ENCODE measurements around the gene FBXO24.

Gene FBXO24

GRCh38 chr7:100576384-100576993 is 9.6 kb upstream of the FBXO24 start:
- Histone ChIP-seq H3K4me3 (ENCODE audit: low read length, poor library complexity, severe bottlenecking) (no peak overlapping the region), H2AFZ (ENCODE audit: low read length) (no peak overlapping the region), H3K4me2 (ENCODE audit: low read depth, low read length, poor library complexity, severe bottlenecking) (no peak overlapping the region), H3K36me3 (ENCODE audit: insufficient read depth, low read length) (peaks cover 68% of the 10 kb centered on the region; the same call in 1 of the 2 replicates), H3K4me1 (ENCODE audit: insufficient read depth, low read length, poor library complexity, severe bottlenecking) (peaks cover 3% of the 10 kb centered on the region), H3K79me2 (ENCODE audit: insufficient read depth, low read length) (peaks cover 16% of the 10 kb centered on the region; the same call in 1 of the 2 replicates), H3K27me3 (ENCODE audit: insufficient read depth, low read length, poor library complexity, severe bottlenecking) (no peaks in the 10 kb centered on the region), H3K9me3 (ENCODE audit: insufficient read depth, low read depth, low read length) (no peaks in the 10 kb centered on the region), H3F3A (ENCODE audit: low read depth) (no peaks in the 10 kb centered on the region), H4K20me1 (ENCODE audit: insufficient read depth, low read length, poor library complexity, severe bottlenecking) (peaks cover 7% of the 10 kb centered on the region), H3K9me2 (replicated peaks; ENCODE audit: low read depth, low read length) (no peaks in the 10 kb centered on the region), H3K9ac (ENCODE audit: low read depth, low read length, poor library complexity, severe bottlenecking) (no peak overlapping the region)
- TF ChIP-seq EZH2phosphoT487 (IDR thresholded peaks at IDR 0.05; ENCODE audit: borderline replicate concordance) (no peak), CTCF (conservative IDR thresholded peaks at IDR 0.05; ENCODE audit: low read length) (no peak)

- Histone ChIP-seq H3K79me2 (ENCODE audit: insufficient read depth, low read length) (peaks cover 22% of the 10 kb centered on the region), H3K36me3 (ENCODE audit: insufficient read depth, low read length) (peaks cover 74% of the 10 kb centered on the region; the same call in 1 of the 2 replicates), H3K9me2 (replicated peaks; ENCODE audit: low read depth, low read length) (no peaks in the 10 kb centered on the region), H2AFZ (ENCODE audit: low read length) (no peak overlapping the region), H3K4me3 (ENCODE audit: low read length, poor library complexity, severe bottlenecking) (no peak overlapping the region), H4K20me1 (ENCODE audit: insufficient read depth, low read length, poor library complexity, severe bottlenecking) (peaks cover 13% of the 10 kb centered on the region), H3K4me1 (ENCODE audit: insufficient read depth, low read length, poor library complexity, severe bottlenecking) (peaks cover 3% of the 10 kb centered on the region), H3K9me3 (ENCODE audit: insufficient read depth, low read depth, low read length) (no peaks in the 10 kb centered on the region), H3K9ac (ENCODE audit: low read depth, low read length, poor library complexity, severe bottlenecking) (no peak overlapping the region), H3K27me3 (ENCODE audit: insufficient read depth, low read length, poor library complexity, severe bottlenecking) (no peaks in the 10 kb centered on the region), H3K4me2 (ENCODE audit: low read depth, low read length, poor library complexity, severe bottlenecking) (no peak overlapping the region), H3F3A (ENCODE audit: low read depth) (no peaks in the 10 kb centered on the region)
- no peak for TF ChIP-seq EZH2phosphoT487 (IDR thresholded peaks at IDR 0.05; ENCODE audit: borderline replicate concordance)
- TF ChIP-seq CTCF (conservative IDR thresholded peaks at IDR 0.05; ENCODE audit: low read length), result no peak
Observed at GRCh38 chr7:100577103-100577502, 9.0 kb upstream of the FBXO24 start.

- Histone ChIP-seq H3K79me2 (ENCODE audit: insufficient read depth, low read length) (peaks cover 26% of the 10 kb centered on the region), H3K36me3 (ENCODE audit: insufficient read depth, low read length) (peaks cover 74% of the 10 kb centered on the region; the same call in 1 of the 2 replicates), H3K4me2 (ENCODE audit: low read depth, low read length, poor library complexity, severe bottlenecking) (no peak overlapping the region), H3K9me2 (replicated peaks; ENCODE audit: low read depth, low read length) (no peaks in the 10 kb centered on the region), H3K9ac (ENCODE audit: low read depth, low read length, poor library complexity, severe bottlenecking) (no peak overlapping the region), H2AFZ (ENCODE audit: low read length) (no peak overlapping the region), H4K20me1 (ENCODE audit: insufficient read depth, low read length, poor library complexity, severe bottlenecking) (peaks cover 17% of the 10 kb centered on the region), H3K9me3 (ENCODE audit: insufficient read depth, low read depth, low read length) (no peaks in the 10 kb centered on the region), H3K4me1 (ENCODE audit: insufficient read depth, low read length, poor library complexity, severe bottlenecking) (peaks cover 4% of the 10 kb centered on the region), H3K4me3 (ENCODE audit: low read length, poor library complexity, severe bottlenecking) (no peak overlapping the region), H3K27me3 (ENCODE audit: insufficient read depth, low read length, poor library complexity, severe bottlenecking) (no peaks in the 10 kb centered on the region), H3F3A (ENCODE audit: low read depth) (no peaks in the 10 kb centered on the region)
- no peak for TF ChIP-seq EZH2phosphoT487 (IDR thresholded peaks at IDR 0.05; ENCODE audit: borderline replicate concordance)
- no peak for TF ChIP-seq CTCF (conservative IDR thresholded peaks at IDR 0.05; ENCODE audit: low read length)
Observed at GRCh38 chr7:100577507-100577906, 8.6 kb upstream of the FBXO24 start.

Measured in Loucy (cell line).